HG03095 (cell line): ENCODE data around the gene FN3KRP.

ENCODE experiments used
- ATAC-seq: cut with Tn5 transposase; IDR thresholded peaks from one replicate; pipeline ENCODE4 v1.9.1; 2021; ENCODE audit warnings: moderate library complexity; ENCODE audit not compliant: unreplicated experiment

Gene FN3KRP, protein sequence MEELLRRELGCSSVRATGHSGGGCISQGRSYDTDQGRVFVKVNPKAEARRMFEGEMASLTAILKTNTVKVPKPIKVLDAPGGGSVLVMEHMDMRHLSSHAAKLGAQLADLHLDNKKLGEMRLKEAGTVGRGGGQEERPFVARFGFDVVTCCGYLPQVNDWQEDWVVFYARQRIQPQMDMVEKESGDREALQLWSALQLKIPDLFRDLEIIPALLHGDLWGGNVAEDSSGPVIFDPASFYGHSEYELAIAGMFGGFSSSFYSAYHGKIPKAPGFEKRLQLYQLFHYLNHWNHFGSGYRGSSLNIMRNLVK

DNA sequence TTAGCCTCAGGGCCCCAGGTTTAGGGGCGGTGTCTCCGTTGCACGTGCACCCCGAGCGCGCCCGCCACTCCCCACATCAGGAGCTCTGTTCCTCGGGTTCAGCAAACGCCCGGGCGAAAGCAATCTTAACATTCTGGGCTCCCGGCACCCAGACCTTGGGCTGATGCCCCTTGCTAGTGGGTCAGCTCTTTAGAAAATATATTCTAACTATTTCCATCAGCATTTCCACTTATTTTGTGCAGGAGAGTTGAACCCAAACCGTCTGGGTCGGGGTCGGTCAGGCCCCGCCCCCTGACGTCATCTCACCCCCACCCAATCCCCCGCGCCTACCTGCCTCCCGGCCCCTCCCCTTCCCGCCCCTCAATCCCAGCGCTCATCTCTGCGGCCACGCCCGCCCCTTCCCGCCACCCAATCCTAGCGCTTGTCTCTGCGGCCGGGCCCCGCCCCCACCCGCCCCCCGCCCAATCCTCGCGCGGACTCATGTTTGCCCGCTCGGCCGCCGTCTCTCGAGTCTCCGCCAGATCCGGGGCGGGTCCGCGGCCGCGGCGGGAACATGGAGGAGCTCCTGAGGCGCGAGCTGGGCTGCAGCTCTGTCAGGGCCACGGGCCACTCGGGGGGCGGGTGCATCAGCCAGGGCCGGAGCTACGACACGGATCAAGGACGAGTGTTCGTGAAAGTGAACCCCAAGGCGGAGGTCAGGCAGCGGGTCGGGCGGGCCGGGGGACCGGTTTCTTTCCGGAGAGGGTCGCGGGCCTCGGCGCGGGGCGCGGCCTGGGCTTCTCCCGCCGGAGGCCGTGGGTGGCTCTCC is at the start of gene FN3KRP:
FN3KRP (plus strand) TSS at position 504 of the 808 bp plus-strand sequence; CDS start at position 554, 50 bp downstream.
- ATAC-seq, result peak; percentile 67

- ATAC-seq, result no peak
Measured at GRCh38 chr17:82666931-82667667, 49.4 kb upstream of the FN3KRP start.

DNA sequence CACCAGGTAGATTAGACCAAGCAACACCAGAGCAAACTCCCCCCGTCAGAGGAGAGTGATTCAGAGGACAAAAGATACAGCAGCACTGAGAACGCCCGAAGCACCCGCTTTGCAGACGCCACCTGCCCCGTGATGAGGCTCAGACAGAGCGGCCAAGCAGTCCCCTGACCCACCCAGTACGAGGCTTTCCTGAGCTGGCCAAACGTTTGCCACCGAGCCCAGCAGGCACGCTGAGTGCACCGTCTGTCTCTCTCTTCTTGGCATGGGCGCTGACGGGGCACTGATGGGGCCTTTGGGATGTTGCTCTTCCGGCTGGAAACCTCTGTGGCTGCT is 48.9 kb upstream of the FN3KRP start:
- no peak for ATAC-seq

GRCh38 chr17:82668024-82668630 is 48.4 kb upstream of the FN3KRP start:
- ATAC-seq, result no peak

- ATAC-seq, result no peak
Measured at GRCh38 chr17:82668631-82669099, 47.8 kb upstream of the FN3KRP start.

- no peak for ATAC-seq
Measured at GRCh38 chr17:82670661-82671450, 45.6 kb upstream of the FN3KRP start.

DNA sequence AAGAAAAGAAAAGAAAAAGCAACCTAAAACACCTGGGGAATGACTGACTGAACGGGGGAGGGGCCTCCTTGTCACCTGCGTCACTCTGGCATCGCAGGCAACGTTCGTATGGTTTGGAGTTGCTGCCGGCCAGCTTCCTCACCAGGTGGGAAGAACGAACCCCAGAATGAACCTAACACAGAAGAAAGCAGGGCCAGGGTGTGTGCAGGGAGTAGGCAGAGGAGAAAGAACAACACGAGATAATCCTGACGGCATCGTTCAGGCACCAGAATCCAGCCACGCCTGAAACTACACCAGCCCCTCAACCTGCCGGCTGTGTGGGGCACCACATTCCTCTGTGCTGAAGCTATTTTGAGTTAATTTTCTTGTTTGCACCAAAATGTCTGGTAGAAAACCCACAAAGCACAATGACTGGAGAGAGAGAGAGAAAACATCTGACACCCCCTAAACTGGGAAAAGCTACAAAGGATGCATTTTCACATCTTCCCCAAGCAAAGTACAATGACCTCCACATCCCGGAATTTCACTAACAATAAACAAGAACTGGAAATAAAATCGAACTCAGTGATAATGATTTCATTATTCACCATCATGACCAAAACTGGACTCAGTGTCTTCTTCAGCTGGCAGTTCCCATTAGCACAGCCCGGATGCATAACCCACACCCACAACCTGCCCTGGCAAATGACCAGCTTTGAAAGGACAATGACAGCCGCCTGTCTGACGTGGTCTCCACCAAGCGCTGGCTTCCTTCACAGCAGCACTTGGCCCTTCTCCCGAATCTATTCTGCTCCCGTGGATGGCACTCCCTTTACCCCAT is 41.6 kb upstream of the FN3KRP start:
- ATAC-seq, result no peak

- ATAC-seq, result no peak
Measured at GRCh38 chr17:82675476-82676245, 40.8 kb upstream of the FN3KRP start.

DNA sequence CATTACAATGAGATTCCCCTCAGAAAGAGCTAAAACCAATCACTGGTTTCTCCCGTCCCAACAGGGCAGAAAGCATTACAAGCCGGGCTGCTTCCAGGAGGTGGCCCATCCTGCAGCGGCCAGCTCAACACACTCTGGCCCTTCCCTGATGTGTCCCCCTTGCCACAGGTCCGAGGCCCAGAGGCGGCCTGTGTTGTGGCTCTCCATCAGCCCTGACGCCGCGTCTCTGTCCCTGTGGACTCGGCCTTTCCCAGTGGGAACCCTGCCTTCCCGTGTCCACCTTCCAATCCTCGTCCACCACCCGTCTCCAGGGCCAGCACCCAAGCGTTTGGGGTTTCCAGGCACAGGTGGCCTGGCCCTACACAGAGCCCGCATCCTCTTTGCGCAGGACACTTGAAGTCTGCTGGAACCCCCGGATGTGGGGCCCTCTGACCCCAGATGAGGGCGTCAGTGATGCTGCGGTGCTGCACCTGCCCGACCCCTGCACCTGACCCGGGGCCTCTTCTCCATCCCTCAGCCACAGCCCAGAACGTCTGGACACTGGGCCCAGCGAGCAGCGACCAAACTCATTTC is 39.1 kb upstream of the FN3KRP start:
- ATAC-seq, result no peak

GRCh38 chr17:82678265-82678891 is 38.1 kb upstream of the FN3KRP start:
- ATAC-seq, result no peak

GRCh38 chr17:82679586-82680465 is 36.7 kb upstream of the FN3KRP start:
- no peak for ATAC-seq

- ATAC-seq, result no peak
Measured at GRCh38 chr17:82681547-82681946, 35.0 kb upstream of the FN3KRP start.

- ATAC-seq, result no peak
Measured at GRCh38 chr17:82683534-82683933, 33.0 kb upstream of the FN3KRP start.

- no peak for ATAC-seq
Measured at GRCh38 chr17:82684228-82684841, 32.2 kb upstream of the FN3KRP start.

GRCh38 chr17:82685291-82685690 is 31.2 kb upstream of the FN3KRP start:
- no peak for ATAC-seq
